ENCODE data around the gene IFT81.
"Not testable (repeated sequence)": the region's sequence is repeated elsewhere in the genome, so short reads cannot be mapped to it uniquely, and the experiment has no call there.

The IFT81 gene

GRCh38 chr12:110249105-110249504 lies 124.9 kb downstream of the IFT81 start:
- H3K27ac ChIP-seq = peak overlapping the region; percentile 99
- TF ChIP-seq, protein P1, sequence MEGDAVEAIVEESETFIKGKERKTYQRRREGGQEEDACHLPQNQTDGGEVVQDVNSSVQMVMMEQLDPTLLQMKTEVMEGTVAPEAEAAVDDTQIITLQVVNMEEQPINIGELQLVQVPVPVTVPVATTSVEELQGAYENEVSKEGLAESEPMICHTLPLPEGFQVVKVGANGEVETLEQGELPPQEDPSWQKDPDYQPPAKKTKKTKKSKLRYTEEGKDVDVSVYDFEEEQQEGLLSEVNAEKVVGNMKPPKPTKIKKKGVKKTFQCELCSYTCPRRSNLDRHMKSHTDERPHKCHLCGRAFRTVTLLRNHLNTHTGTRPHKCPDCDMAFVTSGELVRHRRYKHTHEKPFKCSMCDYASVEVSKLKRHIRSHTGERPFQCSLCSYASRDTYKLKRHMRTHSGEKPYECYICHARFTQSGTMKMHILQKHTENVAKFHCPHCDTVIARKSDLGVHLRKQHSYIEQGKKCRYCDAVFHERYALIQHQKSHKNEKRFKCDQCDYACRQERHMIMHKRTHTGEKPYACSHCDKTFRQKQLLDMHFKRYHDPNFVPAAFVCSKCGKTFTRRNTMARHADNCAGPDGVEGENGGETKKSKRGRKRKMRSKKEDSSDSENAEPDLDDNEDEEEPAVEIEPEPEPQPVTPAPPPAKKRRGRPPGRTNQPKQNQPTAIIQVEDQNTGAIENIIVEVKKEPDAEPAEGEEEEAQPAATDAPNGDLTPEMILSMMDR (conservative IDR thresholded peaks at IDR 0.05) = no peak

GRCh38 chr12:110249716-110250225 lies 125.6 kb downstream of the IFT81 start:
- H3K27ac ChIP-seq = peak overlapping the region; percentile 99
- TF ChIP-seq, protein P1 (conservative IDR thresholded peaks at IDR 0.05) = no peak

DNA sequence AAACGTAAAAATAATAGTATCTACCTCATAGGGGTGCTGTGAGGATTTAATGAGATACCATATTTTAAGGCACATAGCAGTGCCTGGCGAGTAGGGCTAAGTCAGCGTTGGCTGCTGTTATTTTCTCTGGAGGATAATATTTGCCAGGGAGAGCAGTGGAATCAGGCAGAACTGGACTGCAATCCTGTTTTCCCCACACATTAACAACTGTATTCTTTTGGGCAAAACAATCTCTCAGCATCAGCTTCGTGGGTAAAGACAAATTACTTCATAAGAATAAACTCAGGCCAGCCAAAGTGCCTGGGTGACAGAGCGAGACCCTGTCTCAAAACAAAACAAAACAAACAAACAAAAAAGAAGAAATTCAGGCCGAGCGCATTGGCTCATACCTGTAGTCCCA lies 127.2 kb downstream of the IFT81 start:
- TF ChIP-seq, protein P1 (conservative IDR thresholded peaks at IDR 0.05) = no peak
- H3K27ac ChIP-seq = peak overlapping the region; percentile 99

- TF ChIP-seq, protein P1 (conservative IDR thresholded peaks at IDR 0.05) = no peak
- no peak overlapping the region for H3K27ac ChIP-seq
Measured at GRCh38 chr12:110252716-110253115, 128.6 kb downstream of the IFT81 start.

DNA sequence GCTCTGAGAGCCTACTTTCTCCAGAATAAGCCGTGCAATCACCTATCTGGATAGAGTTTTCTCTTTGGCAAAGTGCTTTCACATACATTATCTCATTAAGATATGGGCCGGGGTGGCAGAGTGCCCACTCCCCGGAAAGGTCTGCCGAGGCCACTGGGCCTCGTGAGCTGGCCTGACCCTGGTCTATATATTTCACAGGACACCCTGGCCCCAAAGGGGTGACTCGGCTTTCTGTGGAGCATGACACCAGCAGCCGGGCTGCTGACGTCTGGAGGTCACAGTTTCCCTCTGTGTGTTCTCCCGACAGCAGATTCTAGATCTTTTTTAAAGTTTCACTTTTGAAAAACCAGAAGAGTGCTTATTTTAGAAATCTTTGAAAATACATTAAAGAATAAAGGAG lies 129.0 kb downstream of the IFT81 start:
- TF ChIP-seq, protein P1 (conservative IDR thresholded peaks at IDR 0.05) = no peak
- no peak overlapping the region for H3K27ac ChIP-seq

DNA sequence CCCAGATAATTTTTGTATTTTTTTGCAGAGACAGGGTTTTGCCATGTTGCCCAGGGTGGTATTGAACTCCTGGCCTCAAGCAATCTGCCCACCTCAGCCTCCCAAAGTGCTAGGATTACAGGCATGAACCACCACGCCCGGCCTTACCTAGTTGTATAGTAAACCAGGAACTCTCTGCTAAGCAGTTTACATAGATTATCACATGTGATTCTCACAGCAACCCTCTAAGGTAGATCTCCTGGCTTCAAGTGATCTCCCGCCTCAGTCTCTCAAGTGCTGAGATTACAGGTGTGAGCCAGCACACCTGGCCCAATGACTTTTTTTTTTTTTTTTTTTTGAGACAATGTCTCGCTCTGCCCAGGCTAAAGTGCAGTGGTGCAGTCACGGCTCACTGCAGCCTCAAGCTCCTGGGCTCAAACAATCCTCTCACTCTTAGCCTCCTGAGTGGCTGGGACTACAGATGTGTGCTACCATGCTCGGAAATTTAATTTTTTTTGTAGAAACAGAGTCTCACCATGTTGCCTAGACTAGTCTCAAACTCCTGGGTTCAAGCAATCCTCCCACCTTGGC lies 130.9 kb downstream of the IFT81 start:
- H3K27ac ChIP-seq = no peak overlapping the region
- TF ChIP-seq, protein P1 (conservative IDR thresholded peaks at IDR 0.05) = no peak

DNA sequence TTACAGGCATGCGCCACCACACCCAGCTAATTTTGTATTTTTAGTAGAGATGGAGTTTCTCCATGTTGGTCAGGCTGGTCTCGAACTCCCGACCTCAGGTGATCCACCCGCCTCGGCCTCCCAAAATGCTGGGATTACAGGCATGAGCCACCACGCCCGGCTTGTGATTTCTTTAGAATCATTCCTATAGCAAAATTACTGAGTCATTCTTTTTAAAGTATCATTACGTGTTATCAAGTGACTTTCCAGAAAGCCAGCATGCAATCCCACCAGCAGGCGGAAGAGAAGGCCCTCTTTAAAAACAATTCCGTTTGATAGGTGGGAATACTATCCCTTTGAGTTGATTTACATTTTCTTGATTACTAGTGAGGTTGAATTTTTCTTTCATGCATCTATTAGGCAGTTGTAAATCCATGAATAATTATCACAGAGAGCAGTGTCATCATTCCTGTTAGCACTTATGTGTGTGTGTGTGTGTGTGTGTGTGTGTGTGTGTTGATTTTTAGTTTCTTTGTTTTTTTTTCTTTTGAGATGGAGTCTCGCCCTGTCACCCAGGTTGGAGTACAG lies 131.8 kb downstream of the IFT81 start:
- not testable (repeated sequence) for H3K27ac ChIP-seq

GRCh38 chr12:110256780-110257431 lies 132.7 kb downstream of the IFT81 start:
- no peak overlapping the region for H3K27ac ChIP-seq
- TF ChIP-seq, protein P1 (conservative IDR thresholded peaks at IDR 0.05) = no peak
